Activated CD4-positive, CD25-positive, alpha-beta regulatory T cell treated with anti-CD3 and anti-CD28 coated beads, Interleukin-2, amount 50 U/mL, for 24 hours (primary cell): ENCODE results near the gene CCDC77.

Source experiments
- ATAC-seq, 2 donors: fragments of 150-1000 bp; cut with Tn5 transposase; one replicate each; pipeline ENCODE4 v1.10.0; 2021; ENCODE audit warnings: mild to moderate bottlenecking in 1 of 2, moderate library complexity in 1 of 2

CCDC77 gene

GRCh38 chr12:482061-482460 lies 80.6 kb downstream of the CCDC77 start:
- ATAC-seq, result no peak

- ATAC-seq, result no peak
Observed at GRCh38 chr12:484096-484495, 82.7 kb downstream of the CCDC77 start.

GRCh38 chr12:490260-490659 lies 88.8 kb downstream of the CCDC77 start:
- ATAC-seq, result no peak
